HG03097 (cell line): ENCODE data around the gene SCAND1.
"Not testable (repeated sequence)": the region's sequence is repeated elsewhere in the genome, so short reads cannot be mapped to it uniquely, and the experiment has no call there.

ENCODE experiments used
- ATAC-seq: cut with Tn5 transposase; IDR thresholded peaks from one replicate; pipeline ENCODE4 v1.9.1; 2021; ENCODE audit not compliant: unreplicated experiment, low FRiP score

The SCAND1 gene

DNA sequence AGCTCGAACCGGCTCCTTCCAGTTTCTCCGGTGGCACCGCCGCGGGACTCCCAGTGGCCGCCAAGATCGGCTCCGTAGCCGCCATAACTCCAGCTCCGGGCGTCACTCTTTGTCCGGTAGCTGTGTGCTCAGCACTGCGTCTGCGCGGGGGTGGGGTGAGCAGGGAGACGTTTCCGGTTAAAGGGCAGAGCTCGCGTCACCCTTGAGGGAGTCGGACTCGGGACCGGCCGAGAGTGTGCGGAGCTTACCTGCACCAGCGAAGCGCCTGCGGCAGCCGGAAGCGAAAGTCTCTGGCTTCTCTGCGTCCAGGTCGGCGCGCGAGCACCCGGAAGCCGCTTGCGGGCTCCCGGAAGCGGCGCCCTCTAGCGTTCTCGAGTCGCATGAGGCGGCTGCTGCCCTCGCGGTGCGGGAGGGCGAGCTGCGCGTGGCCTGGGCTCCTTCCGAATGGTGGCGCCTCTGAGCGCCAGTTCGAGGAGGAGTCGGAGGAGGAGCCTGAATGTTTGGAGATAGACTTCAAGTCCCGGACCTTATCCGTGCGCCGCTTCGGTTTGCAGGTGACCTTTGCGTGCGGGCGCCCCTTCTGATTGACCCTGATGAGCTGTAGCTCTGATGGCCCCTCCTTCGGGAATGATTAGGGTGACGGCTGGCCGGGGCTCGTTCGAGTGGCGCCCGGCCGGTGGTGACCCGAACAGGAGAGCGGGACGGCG lies at the start of gene SCAND1:
Gene SCAND1, minus strand, starts transcription at position 303 of the 707 bp plus-strand sequence. Its CDS starts 218 bp downstream, at position 85.
- peak; percentile 87 for ATAC-seq

DNA sequence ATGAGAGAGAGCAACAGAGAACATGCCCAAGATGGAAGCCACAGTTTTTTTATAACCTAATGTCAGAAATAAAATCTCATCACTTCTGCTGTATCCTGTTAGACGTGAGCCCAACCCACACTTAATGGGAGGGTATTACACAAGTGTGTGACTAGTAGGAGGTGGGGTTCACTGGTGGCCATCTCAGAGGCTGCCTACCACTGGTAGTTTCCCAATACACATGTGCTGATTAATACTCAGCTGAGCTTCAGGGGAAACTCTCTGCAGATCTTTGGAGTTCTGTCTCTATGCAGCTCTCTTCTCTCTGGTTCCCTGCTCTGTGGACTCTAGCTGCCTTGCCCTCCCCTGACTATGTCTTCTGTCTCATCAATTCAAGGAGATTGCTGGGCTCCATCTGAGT lies 49.7 kb upstream of the SCAND1 start:
- ATAC-seq: no peak

DNA sequence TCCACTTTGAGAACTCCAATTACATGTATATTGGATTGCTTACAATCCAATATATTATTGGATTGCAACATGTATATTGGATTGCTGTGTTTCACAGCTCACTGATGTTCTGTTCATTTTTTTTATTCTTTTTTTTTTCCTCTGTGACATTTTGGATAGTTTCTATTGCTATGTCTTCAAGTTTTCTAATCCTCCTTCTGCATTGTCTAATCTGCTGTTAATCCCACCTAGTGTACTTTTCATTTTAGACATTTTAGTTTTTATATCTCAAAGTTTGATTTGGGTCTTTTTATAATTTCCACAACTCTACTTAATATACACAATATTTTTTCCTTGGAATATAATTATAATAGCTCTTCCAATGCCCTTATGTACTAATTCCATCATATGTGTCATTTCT lies 48.6 kb upstream of the SCAND1 start:
- ATAC-seq: no peak

DNA sequence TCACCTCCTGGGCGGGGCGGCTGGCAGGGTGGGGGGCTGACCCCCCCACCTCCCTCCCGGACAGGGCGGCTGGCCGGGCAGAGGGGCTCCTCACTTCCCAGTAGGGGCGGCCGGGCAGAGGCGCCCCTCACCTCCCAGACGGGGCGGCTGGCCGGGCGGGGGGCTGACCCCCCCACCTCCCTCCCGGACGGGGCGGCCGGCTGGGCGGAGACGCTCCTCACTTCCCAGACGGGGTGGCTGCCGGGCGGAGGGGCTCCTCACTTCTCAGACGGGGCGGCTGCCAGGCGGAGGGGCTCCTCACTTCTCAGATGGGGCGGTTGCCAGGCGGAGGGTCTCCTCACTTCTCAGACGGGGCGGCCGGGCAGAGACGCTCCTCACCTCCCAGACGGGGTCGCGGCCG lies 47.0 kb upstream of the SCAND1 start:
- ATAC-seq: not testable (repeated sequence)

DNA sequence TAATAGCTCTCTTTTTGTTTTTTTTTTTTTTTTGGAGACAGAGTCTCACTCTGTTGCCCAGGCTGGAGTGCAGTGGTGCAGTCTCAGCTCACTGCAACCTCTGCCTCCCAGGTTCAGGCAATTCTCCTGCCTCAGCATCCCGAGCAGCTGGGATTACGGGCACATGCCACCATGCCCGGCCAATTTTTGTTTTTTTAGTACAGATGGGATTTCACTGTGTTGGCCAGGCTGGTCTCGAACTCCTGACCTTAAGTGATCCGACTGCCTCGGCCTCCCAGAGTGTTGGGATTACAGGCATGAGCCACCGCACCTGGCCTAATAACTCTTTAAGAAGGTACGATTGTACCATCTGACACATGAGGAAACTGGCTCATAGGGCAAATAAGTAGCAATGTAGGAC lies 42.2 kb upstream of the SCAND1 start:
- ATAC-seq: not testable (repeated sequence)

DNA sequence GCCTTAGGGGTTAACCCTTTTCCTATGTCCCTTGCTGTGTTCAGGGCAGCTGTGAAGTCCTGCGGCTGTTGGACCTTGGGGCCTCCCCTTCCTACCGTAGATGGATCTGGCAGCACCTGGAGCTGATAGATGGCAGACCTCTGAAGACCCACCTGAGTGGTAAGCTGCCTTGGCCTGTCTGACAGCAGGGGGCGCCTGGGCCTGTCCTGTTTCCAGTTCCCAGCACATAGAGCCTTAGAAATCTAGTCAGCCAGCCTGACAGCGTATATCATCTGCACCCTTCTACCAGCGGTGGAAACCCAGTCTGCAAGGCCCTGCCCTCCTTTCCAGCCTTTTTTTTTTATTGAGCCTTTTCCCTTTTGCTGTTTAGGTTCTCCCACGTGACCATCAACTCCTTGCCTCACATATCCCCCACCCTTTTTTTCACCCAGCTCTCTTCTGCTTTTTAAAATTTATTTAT lies 40.7 kb upstream of the SCAND1 start:
- ATAC-seq: no peak

DNA sequence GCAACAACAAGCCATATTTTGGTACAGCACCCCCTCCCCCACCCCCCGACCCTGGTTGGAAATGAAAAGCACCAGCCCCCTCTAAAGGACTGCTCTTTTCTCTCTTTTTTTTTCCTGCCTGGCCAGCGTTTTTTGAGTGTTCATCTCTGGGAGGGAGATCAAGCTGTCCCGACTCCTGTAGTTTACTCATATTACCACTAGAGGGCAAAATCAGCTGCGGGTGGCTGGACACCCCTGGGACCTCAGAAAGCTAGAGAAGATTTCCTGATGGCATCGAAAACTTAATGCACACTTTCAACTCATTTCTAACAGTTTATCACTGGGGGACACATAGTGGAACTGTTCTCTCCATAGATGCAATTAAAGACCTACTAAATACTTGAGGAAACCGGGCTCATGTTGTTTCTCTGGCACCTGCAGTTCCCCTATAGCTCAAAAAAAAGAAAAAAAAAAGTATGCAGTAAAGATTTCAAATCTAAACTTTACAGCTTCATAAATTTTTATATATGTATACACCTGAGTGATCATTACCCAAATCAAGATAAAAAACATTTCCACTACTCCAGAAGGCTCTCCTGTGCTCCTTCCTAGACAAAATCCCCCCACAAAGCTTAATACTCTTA lies 38.5 kb upstream of the SCAND1 start:
- ATAC-seq: no peak

DNA sequence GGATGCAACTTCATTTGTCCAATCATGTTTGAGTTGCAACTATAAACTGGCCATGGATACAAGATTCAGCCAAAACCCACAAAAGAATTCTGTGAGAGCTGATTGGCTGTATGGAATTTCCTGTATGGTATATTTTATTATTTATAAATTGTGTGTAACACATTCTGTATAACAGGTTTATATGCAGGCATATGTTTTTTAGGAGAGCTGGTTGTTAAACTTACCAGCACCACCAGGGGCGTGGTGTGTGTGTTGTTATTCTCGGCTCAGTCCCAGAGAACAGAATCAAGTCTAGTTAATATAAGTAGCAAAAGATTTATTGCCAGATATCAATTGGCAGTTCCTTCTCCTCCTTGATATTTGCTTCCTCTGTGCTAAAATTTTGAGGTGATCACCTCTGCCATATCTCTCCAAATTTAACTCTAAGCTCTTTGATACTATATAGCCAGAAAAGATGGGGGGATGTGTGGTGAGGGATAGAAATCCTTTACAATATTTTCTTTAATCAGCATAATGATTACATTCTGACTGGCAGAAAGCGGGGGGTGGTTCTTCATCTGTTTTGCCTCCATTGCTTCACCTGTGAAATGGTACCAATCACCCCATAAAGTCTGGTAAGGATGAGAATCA lies 37.0 kb upstream of the SCAND1 start:
- ATAC-seq: no peak

DNA sequence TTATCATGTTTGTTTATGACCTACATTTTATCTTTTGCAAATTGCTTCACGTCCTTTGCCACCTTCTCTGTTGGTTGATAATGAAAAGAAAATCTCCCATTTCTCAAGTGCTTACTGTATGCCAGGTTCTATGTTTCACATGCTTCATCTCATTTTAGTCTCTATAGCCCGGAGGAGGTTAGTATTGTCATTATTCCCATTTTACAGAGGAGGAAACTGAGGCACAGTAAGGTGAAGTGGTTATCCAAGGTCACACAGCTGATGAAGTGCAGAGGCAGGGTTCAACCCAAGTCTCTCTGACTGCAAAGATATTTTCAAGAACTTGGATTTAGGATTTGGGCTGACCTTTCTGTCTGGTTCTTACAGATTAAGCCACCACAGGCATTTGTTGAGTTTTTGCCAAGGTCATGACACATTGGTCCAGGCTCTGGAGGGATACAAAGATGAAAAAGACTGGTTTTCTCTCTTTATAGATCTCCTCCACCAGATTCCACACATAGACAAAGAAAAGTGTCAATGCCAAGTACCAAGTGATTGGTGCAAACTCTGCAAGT lies 34.7 kb upstream of the SCAND1 start:
- ATAC-seq: no peak

DNA sequence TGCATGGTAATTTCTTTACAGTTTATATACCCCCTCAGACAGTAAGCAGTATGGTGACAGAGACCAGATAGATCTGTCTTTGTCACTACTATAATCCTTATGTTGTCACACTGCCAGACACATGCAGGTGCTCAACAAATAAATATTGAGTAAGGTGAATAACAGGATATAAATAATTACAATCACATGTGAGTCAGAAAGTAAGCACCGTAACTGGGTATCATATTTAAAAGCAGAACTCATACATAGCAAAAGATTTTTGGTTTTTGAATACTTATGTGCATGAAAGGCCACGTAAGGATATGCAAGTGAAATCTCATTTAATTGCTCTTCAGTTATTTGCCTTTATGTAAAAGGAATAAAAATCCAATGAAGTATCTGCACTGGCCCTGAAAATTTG lies 31.5 kb upstream of the SCAND1 start:
- no peak for ATAC-seq

DNA sequence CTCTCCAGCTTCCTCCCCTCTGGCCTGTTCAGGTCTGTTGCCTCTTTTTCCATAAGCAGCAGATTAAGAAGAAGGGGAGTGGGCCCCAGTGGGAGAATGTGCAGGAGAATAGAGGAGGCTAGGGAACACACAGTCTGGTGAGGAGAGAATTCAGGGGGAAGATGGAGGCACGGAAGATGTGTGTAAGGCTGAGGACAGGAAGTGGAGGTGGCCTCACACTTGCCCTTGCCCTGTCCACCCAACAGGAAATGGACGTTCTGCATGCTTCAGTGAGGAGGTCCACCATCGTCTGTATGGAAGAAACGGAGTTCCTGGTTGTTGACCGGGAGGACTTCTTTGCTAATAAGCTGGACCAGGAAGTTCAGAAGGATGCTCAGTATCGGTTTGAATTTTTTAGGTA lies 30.1 kb upstream of the SCAND1 start:
- ATAC-seq: no peak

DNA sequence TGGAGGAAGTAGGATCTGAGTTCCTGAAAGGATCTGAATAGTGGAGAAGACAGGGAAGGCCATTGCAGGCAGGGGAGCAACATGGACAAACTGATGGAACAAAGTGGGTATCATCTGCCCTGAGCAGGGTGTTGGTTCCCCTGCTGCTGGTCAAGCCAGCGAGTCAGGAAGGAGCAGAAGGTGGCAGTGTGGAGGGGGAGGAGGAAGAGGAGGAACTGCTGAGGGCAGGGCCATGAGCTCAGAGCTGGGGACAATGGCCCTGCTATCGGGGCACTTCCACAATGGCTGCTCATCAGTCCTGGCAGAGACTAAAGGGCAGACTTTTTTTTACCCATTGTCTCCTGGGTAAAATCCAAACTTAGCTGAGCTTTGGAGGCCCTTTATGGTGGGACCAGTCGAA lies 27.7 kb upstream of the SCAND1 start:
- no peak for ATAC-seq

DNA sequence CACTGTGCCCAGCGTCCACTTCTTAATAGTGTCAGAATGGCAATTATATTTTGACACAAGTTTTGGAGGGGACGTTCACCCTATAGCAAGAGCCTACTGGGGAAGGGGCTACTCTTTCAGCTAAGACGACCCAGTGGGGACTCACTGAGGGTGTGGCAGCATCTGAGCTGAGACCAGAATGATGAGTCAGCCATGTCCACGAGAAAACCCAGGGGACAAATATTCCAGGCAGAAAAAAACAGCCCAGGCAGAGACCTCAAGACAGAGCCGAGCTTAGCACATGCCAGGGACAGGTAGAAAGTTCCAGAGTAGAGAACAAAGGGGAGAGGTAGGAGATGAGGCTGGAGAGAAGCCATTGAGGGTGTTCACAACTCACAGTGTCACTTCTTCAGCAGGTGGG lies 25.2 kb upstream of the SCAND1 start:
- ATAC-seq: no peak

DNA sequence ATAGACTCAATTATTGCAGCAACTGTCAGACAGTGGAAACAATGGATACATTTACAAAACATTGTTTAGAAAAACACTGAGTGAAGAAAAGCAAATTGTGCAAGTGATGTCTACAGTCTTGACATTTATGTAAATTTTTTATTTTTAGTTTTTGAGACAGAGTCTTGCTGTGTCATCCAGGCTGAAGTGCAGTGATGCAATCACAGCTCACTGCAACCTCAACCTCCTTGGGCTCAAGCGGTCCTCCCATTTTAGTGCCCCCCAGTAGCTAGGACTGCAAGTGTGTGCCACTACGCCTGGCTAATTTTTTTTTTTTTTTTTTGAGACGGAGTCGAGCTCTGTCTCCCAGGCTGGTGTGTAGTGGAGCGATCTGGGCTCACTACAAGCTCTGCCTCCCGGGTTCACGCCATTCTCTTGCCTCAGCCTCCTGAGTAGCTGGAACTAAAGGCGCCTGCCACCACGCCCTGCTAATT lies 23.8 kb upstream of the SCAND1 start:
- ATAC-seq: no peak

DNA sequence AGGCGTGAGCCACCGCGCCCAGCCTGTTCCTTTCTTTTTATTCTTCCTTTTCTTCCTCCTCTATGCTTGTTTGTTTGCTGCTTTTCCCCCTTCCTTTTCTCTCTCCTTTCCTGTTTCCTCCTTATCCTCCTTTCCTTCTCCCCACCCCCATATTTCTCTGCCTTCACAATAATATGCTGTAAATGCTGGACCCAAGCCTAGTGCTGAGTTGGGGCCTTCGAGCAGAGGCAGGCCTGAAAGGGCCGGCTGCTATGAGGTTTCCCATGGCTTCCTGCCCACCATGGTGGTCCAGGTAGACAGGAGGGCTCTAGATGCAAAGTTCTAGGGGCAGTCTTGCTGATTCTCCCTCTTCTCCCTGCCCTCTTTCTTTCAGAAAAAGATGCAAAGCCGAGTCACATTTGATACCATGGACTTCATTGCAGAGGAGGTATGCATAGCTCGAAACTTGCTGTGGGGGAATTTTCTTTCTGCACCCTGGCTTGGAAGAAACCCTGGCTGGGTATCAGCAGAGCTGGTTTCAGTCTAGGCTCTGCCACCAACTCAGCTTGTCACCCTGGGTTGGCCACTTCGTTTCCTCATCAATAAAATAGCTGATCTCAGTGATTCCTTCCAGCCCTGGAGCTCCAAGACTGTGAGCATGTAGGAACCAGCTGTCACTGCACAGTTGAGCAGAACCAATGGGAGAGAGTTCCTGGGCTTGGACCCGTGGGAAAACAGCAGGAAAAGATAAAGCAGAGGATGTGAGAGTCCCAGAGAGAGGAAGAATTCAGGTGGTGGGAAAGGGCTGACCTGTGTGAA lies 21.5 kb upstream of the SCAND1 start:
- ATAC-seq: no peak

DNA sequence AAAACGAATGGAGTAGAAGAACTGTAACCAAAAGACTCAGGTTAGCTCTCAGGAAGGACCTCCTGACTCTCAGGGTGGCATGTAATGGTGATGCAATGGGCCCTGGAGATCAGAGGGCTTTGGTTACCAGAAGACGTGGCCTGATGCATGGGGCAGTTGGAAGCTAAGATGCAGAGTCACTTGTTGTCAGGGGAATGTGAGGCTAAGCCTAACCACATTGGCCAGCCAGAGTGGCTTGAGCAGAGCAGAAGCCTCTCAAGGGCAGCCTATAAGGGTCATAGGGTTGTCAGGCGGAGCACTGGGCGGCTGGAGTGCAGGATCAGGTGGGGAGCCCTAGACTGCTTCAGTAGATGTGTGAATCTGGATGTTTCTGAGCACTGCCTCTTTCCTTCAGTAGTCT lies 20.0 kb upstream of the SCAND1 start:
- no peak for ATAC-seq

DNA sequence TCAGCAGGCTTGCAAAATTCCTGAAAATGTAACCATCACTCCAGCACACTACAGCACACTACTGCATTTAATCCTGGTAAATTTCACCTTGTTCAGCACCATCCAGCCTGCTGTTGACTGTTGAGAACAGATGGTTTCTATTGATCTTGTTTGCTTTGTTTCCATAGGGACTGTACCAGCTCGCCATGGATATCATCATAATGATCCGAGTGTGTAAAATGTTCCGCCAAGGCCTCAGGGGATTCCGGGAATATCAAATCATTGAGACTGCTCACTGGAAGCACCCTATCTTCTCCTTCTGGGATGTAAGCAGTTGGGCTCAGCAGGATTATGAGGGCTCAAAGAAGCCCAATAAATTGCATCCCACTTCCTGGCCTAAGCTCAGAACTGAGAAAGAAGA lies 18.2 kb upstream of the SCAND1 start:
- no peak for ATAC-seq

DNA sequence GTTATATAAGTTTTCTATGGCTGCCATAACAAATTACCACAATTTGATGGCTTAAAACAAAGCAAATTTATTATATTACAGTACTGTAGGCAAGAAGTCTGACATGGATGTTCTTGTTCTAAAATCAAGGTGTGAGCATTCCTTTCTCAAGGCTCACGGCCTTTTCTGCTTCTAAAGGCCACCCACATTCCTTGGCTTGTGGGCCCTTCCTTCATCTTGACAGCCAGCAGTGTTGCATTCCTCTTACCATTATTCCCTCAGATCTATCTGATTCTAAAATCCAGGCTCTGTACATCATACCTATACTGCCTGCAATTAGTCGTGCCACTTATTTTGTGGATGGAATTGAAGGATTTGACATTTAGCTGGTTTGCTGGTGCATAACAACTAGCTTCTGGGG lies 17.7 kb upstream of the SCAND1 start:
- ATAC-seq: no peak

DNA sequence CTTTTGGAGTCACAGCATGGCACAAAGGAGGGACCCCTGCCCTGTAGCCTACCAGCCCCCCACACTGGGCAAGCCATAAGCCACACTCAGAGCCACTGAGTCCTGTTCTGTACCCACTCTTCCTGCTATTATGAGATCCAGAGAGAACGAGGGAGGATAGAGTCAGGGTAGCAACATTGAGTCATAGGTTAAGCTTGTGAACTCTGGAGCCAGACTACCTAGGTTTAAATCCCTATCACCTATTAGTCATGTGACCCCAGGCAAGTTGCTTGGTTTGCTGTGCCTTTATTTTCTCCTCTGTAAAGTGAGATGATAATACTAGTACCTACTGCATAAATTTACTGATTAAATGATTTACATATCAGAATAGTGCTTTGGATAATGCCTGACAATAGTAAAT lies 14.6 kb upstream of the SCAND1 start:
- ATAC-seq: no peak

DNA sequence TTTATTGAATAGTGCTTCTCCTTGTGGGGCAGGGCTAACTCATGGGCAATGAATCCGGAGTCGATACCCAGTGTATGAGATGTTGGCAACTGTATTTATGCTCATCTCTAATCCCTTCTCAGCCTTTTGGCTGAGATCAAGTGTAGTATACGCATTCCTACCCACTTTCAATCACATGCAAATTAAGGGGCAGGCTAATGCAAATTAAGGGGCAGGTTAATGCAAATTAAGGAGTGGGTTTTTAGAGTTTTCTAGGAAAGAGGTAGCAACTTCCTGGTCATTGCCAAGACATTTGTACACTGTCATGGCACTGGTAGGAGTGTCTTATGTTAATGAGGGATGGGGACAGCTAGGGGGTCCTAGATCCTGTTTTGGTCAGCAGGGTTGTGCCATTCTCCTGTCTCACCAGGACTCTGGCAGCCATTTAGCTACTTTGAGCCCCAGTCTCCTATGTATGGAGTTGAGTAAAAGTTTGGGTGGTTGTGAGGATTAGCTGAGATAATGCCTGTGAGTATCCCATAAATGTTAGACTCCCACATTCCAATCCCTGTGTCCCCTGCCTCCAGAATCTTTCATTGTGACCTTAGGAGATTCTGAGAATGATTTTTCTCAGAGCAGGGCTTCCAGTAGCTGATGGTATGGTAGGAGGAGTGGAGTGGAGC lies 13.8 kb upstream of the SCAND1 start, which contains the start of gene CNBD2:
Gene CNBD2, plus strand, starts transcription at position 612 of the 662 bp plus-strand sequence. CDS start 173 bp downstream, outside the sequence.
- ATAC-seq: no peak
